ENCODE measurements around the gene PTGER4.
A peak's percentile ranks its signal among the peaks of the same experiment; 100 is the strongest.

PTGER4 gene

GRCh38 chr5:40681363-40682153 is 1.8 kb downstream of the PTGER4 start:
- no peak for TF ChIP-seq CTCF (IDR thresholded peaks at IDR 0.05)

GRCh38 chr5:40682154-40683017 is 2.7 kb downstream of the PTGER4 start:
- TF ChIP-seq CTCF (IDR thresholded peaks at IDR 0.05): no peak

- no peak for TF ChIP-seq CTCF (IDR thresholded peaks at IDR 0.05)
Measured at GRCh38 chr5:40683305-40683704, 3.6 kb downstream of the PTGER4 start.

- no peak for TF ChIP-seq CTCF (IDR thresholded peaks at IDR 0.05)
Measured at GRCh38 chr5:40685193-40685592, 5.5 kb downstream of the PTGER4 start.

GRCh38 chr5:40685976-40686486 is 6.3 kb downstream of the PTGER4 start:
- TF ChIP-seq CTCF (IDR thresholded peaks at IDR 0.05): no peak

GRCh38 chr5:40687321-40687720 is 7.6 kb downstream of the PTGER4 start:
- no peak for TF ChIP-seq CTCF (IDR thresholded peaks at IDR 0.05)

- peak; percentile 79 for TF ChIP-seq CTCF (IDR thresholded peaks at IDR 0.05)
Measured at GRCh38 chr5:40688127-40688761, 8.5 kb downstream of the PTGER4 start.

All from LNCAP (cell line).